H9 (cell line): Measurements from ENCODE around the gene TM4SF5. TPM values are rescaled to one million over a fixed set of nuclear protein-coding genes. Genes with fewer than 3 reads are reported as not detected.

Experiments
- DNase-seq: peaks from one replicate; pipeline ENCODE4 v3.0.0-alpha.2; 2017
- H2AFZ ChIP-seq: one replicate; pipeline ENCODE4 v1.6.1; 2013; ENCODE audit warnings: mild to moderate bottlenecking, low read length, control low read depth, moderate library complexity
- H2AK5ac ChIP-seq: 2 replicates; pipeline ENCODE4 v1.6.1; 2013; ENCODE audit warnings: low read length, control low read depth, mixed read lengths; ENCODE audit not compliant: insufficient read length
- H2BK120ac ChIP-seq: one replicate; pipeline ENCODE4 v1.6.1; 2013; ENCODE audit warnings: low read depth, mild to moderate bottlenecking, low read length, control low read depth, inconsistent platforms; ENCODE audit not compliant: poor library complexity, severe bottlenecking
- H2BK12ac ChIP-seq: 2 replicates; pipeline ENCODE4 v1.6.1; 2013; ENCODE audit warnings: low read length, control low read depth, mixed read lengths, low read depth; ENCODE audit not compliant: insufficient read length
- H2BK15ac ChIP-seq: 2 replicates; pipeline ENCODE4 v1.6.1; 2013; ENCODE audit warnings: low read depth, low read length, control low read depth
- H2BK20ac ChIP-seq: one replicate; pipeline ENCODE4 v1.6.1; 2013; ENCODE audit warnings: low read depth, mild to moderate bottlenecking, low read length, control low read depth, inconsistent platforms; ENCODE audit not compliant: poor library complexity, severe bottlenecking
- H2BK5ac ChIP-seq: 2 replicates; pipeline ENCODE4 v1.6.1; 2013; ENCODE audit warnings: low read length, control low read depth, mixed read lengths; ENCODE audit not compliant: insufficient read length
- H3K14ac ChIP-seq: 2 replicates; pipeline ENCODE4 v1.6.1; 2013; ENCODE audit warnings: low read length, control low read depth; ENCODE audit not compliant: insufficient read depth
- H3K18ac ChIP-seq: 2 replicates; pipeline ENCODE4 v1.6.1; 2013; ENCODE audit warnings: low read depth, mild to moderate bottlenecking, mixed read lengths, low read length, control low read depth; ENCODE audit not compliant: insufficient read length
- H3K23ac ChIP-seq: 2 replicates; pipeline ENCODE4 v1.6.1; 2013; ENCODE audit warnings: low read length, control low read depth, mixed read lengths, low read depth; ENCODE audit not compliant: insufficient read length
- H3K23me2 ChIP-seq: 2 replicates; pipeline ENCODE4 v1.6.1; 2013; ENCODE audit warnings: low read depth, mild to moderate bottlenecking, mixed read lengths, low read length, control low read depth; ENCODE audit not compliant: insufficient read length, poor library complexity, severe bottlenecking
- H3K27ac ChIP-seq: 2 replicates; pipeline ENCODE4 v1.5.1; 2013; ENCODE audit warnings: low read length, control low read depth, mixed read lengths, low read depth; ENCODE audit not compliant: insufficient read length
- H3K27me3 ChIP-seq: 2 replicates; pipeline ENCODE4 v1.6.1; 2013; ENCODE audit warnings: low read length, control low read depth, inconsistent platforms; ENCODE audit not compliant: insufficient read depth
- H3K4ac ChIP-seq: 2 replicates; pipeline ENCODE4 v1.6.1; 2013; ENCODE audit warnings: low read depth, mild to moderate bottlenecking, control low read depth, inconsistent platforms, low read length, moderate library complexity
- H3K4me1 ChIP-seq: 2 replicates; pipeline ENCODE4 v1.6.1; 2013; ENCODE audit warnings: low read length, control low read depth, inconsistent platforms; ENCODE audit not compliant: insufficient read depth
- H3K4me2 ChIP-seq: 2 replicates; pipeline ENCODE4 v1.6.1; 2013; ENCODE audit warnings: low read length, control low read depth, mixed read lengths; ENCODE audit not compliant: insufficient read length, insufficient read depth
- H3K56ac ChIP-seq: 2 replicates; pipeline ENCODE4 v1.6.1; 2013; ENCODE audit warnings: low read depth, mild to moderate bottlenecking, mixed read lengths, low read length, control low read depth; ENCODE audit not compliant: insufficient read length
- H3K79me1 ChIP-seq: 2 replicates; pipeline ENCODE4 v1.6.1; 2013; ENCODE audit warnings: low read depth, mild to moderate bottlenecking, moderate library complexity, low read length, control low read depth, inconsistent platforms; ENCODE audit not compliant: insufficient read depth, poor library complexity, severe bottlenecking
- H3K79me2 ChIP-seq: 2 replicates; pipeline ENCODE4 v1.6.1; 2013; ENCODE audit warnings: low read length, control low read depth, inconsistent platforms; ENCODE audit not compliant: insufficient read depth
- H3K9ac ChIP-seq: 2 replicates; pipeline ENCODE4 v1.6.1; 2013; ENCODE audit warnings: low read length, control low read depth, mixed read lengths; ENCODE audit not compliant: insufficient read length; ENCODE audit errors: extremely low read depth
- H3K9me3 ChIP-seq: one replicate; pipeline ENCODE4 v1.6.1; 2013; ENCODE audit warnings: low read depth, low read length, inconsistent platforms; ENCODE audit not compliant: control insufficient read depth
- H3T11ph ChIP-seq: one replicate; pipeline ENCODE4 v1.6.1; 2013; ENCODE audit warnings: mild to moderate bottlenecking, low read length, control low read depth, inconsistent platforms
- H4K20me1 ChIP-seq: one replicate; pipeline ENCODE4 v1.6.1; 2013; ENCODE audit not compliant: control insufficient read depth, insufficient read length, insufficient read depth
- H4K5ac ChIP-seq: 2 replicates; pipeline ENCODE4 v1.6.1; 2013; ENCODE audit warnings: low read depth, mild to moderate bottlenecking, mixed read lengths, low read length, control low read depth; ENCODE audit not compliant: insufficient read length
- H4K8ac ChIP-seq: replicated peaks from 2 replicates; pipeline ENCODE4 v1.6.1; 2013; ENCODE audit warnings: low read length, control low read depth, mixed read lengths, low read depth; ENCODE audit not compliant: insufficient read length
- H4K91ac ChIP-seq: 2 replicates; pipeline ENCODE4 v1.6.1; 2013; ENCODE audit warnings: low read depth, mild to moderate bottlenecking, moderate library complexity, mixed read lengths, low read length, control low read depth; ENCODE audit not compliant: insufficient read length
- H3K27ac Mint-ChIP-seq, 3 experiments: 2 replicates in 2 of 3; 3 replicates in 1 of 3; pipeline ENCODE4 v1.8.0; 2020 to 2021; ENCODE audit warnings: mixed read lengths in 3 of 3, mild to moderate bottlenecking in 1 of 3, moderate library complexity in 1 of 3
- H3K27me3 Mint-ChIP-seq: 2 replicates; pipeline ENCODE4 v1.8.0; 2021; ENCODE audit warnings: low read depth, mild to moderate bottlenecking, moderate library complexity, mixed read lengths
- H3K36me3 Mint-ChIP-seq, 3 experiments: 2 replicates in 2 of 3; 3 replicates in 1 of 3; pipeline ENCODE4 v1.8.0; 2020 to 2021; ENCODE audit warnings: low read depth in 3 of 3, mixed read lengths in 3 of 3; ENCODE audit not compliant: insufficient read depth in 1 of 3
- H3K4me1 Mint-ChIP-seq, 2 experiments: 2 replicates each; pipeline ENCODE4 v1.8.0; 2020; ENCODE audit warnings: mixed read lengths in 2 of 2
- H3K4me3 Mint-ChIP-seq, 2 experiments: 2 replicates in 1 of 2; 3 replicates in 1 of 2; pipeline ENCODE4 v1.8.0; 2020 to 2021; ENCODE audit warnings: mild to moderate bottlenecking in 2 of 2, mixed read lengths in 2 of 2, moderate library complexity in 1 of 2
- H3K9me3 Mint-ChIP-seq, 2 experiments: 2 replicates in 1 of 2; 3 replicates in 1 of 2; pipeline ENCODE4 v1.8.0; 2020; ENCODE audit warnings: mild to moderate bottlenecking in 2 of 2, mixed read lengths in 2 of 2, moderate library complexity in 1 of 2
- WGBS: extraction: QIAGEN DNeasy Blood & Tissue Kit; methylation state at CpG from one replicate; pipeline ENCODE4 v1.1.7; 2013; ENCODE audit warnings: missing lambda C conversion rate, low lambda C conversion rate, mixed read lengths; ENCODE audit not compliant: insufficient read length; ENCODE audit errors: extremely low coverage; 5-methylcytosine and 5-hydroxymethylcytosine counted together
- total RNA-seq: library from RNA; stranded (reverse); gene quantifications from 2 replicates; pipeline ENCODE4 v1.2.1, GENCODE V29; 2021
- TF ChIP-seq, protein P1 (sequence below): fragments of 200-600 bp; sonication (generic); conservative IDR thresholded peaks from 3 replicates; pipeline ENCODE4 v1.8.0; 2021; ENCODE audit warnings: antibody characterized with exemption, mild to moderate bottlenecking

Gene TM4SF5
- total RNA-seq, 1 experiment from 2014 or later: not detected

- H3K23ac ChIP-seq: no peak within 1 kb of the TSS
- H3K79me2 ChIP-seq: no peaks in the 10 kb centered on the region
- H2BK20ac ChIP-seq: no peak within 1 kb of the TSS
- Mint-ChIP-seq H3K27me3 (no peaks in the 10 kb centered on the region; the same call in 1 of the 2 replicates), H3K9me3 (no peaks in the 10 kb centered on the region), H3K36me3 (peaks cover 14 to 31% (median 30%) of the 10 kb centered on the region in 3 experiments; a peak in 6 of 7 replicates), H3K4me3 (peak within 1 kb of the TSS; percentile 86 to 96), H3K27ac (peak within 1 kb of the TSS in 2 of 3 experiments; percentile 91 to 93; a peak in 3 of 7 replicates), H3K4me1 (peaks cover 15 to 16% of the 10 kb centered on the region in 2 experiments)
- DNase-seq: peak; percentile 91
- WGBS: no CpG with 5 or more reads among the region's 106 CpGs
- H2AFZ ChIP-seq: no peak within 1 kb of the TSS
- H4K8ac ChIP-seq: no peak within 1 kb of the TSS
- H3K27ac ChIP-seq: no peak within 1 kb of the TSS
- no peak within 1 kb of the TSS for H3K4ac ChIP-seq
- H2BK5ac ChIP-seq: no peak within 1 kb of the TSS
- no peaks in the 10 kb centered on the region for H3K4me1 ChIP-seq
- no peaks in the 10 kb centered on the region for H4K20me1 ChIP-seq
- H2BK12ac ChIP-seq: no peak within 1 kb of the TSS
- no peak within 1 kb of the TSS for H2BK15ac ChIP-seq
- no peak within 1 kb of the TSS for H3K14ac ChIP-seq
- no peak within 1 kb of the TSS for H2AK5ac ChIP-seq
- H3K9ac ChIP-seq: peak within 1 kb of the TSS; percentile 46
- TF ChIP-seq, protein P1, sequence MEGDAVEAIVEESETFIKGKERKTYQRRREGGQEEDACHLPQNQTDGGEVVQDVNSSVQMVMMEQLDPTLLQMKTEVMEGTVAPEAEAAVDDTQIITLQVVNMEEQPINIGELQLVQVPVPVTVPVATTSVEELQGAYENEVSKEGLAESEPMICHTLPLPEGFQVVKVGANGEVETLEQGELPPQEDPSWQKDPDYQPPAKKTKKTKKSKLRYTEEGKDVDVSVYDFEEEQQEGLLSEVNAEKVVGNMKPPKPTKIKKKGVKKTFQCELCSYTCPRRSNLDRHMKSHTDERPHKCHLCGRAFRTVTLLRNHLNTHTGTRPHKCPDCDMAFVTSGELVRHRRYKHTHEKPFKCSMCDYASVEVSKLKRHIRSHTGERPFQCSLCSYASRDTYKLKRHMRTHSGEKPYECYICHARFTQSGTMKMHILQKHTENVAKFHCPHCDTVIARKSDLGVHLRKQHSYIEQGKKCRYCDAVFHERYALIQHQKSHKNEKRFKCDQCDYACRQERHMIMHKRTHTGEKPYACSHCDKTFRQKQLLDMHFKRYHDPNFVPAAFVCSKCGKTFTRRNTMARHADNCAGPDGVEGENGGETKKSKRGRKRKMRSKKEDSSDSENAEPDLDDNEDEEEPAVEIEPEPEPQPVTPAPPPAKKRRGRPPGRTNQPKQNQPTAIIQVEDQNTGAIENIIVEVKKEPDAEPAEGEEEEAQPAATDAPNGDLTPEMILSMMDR: no peak
- H4K91ac ChIP-seq: no peak within 1 kb of the TSS
- no peak within 1 kb of the TSS for H2BK120ac ChIP-seq
- no peak within 1 kb of the TSS for H3T11ph ChIP-seq
- H3K27me3 ChIP-seq: no peaks in the 10 kb centered on the region
- H4K5ac ChIP-seq: no peak within 1 kb of the TSS
- no peak within 1 kb of the TSS for H3K18ac ChIP-seq
- peaks cover 5% of the 10 kb centered on the region for H3K23me2 ChIP-seq
- no peaks in the 10 kb centered on the region for H3K79me1 ChIP-seq
- H3K56ac ChIP-seq: no peak within 1 kb of the TSS
- no peaks in the 10 kb centered on the region for H3K9me3 ChIP-seq
- peak within 1 kb of the TSS; percentile 82 for H3K4me2 ChIP-seq
Observed at GRCh38 chr17:4806777-4807604, 35.3 kb downstream of the TM4SF5 start, which contains the start of gene PLD2. Gene PLD2, plus strand, starts transcription at chr17:4807152. Its CDS starts 621 bp downstream, at chr17:4807773.
